Bronchial epithelial cell (primary cell): ENCODE data around the gene PSMD10. TPM values are rescaled to one million over a fixed set of nuclear protein-coding genes. Genes with fewer than 3 reads are reported as not detected.

Source experiments
- DNase-seq: peaks from one replicate; pipeline ENCODE4 v3.0.0-alpha.2; 2010; ENCODE audit warnings: low read depth
- FAIRE-seq: peaks from 2 replicates; lab custom pipeline; 2011; peaks lifted over from hg19 to GRCh38; lab: Jason Lieb, UNC
- H3K27me3 ChIP-seq: 2 replicates; pipeline ENCODE4 v1.5.1; 2011; ENCODE audit warnings: low read length; ENCODE audit not compliant: control insufficient read depth, insufficient read depth
- H3K36me3 ChIP-seq: 2 replicates; pipeline ENCODE4 v1.5.1; 2011; ENCODE audit warnings: low read length; ENCODE audit not compliant: control insufficient read depth, insufficient read depth
- H3K4me3 ChIP-seq: 2 replicates; pipeline ENCODE4 v1.5.1; 2011; ENCODE audit warnings: mild to moderate bottlenecking, low read depth, low read length, control low read depth
- total RNA-seq: library from RNA; depleted of rRNA; stranded (reverse); fragments of >200 nt; gene quantifications from 2 replicates; pipeline ENCODE4 v1.2.1, GENCODE V29; 2014
- TF ChIP-seq, protein P1 (sequence below): IDR thresholded peaks from 2 replicates; pipeline ENCODE4 v1.5.1; 2011; ENCODE audit warnings: mild to moderate bottlenecking, moderate library complexity, low read length, control low read depth, inconsistent platforms; ENCODE audit not compliant: insufficient read depth, severe bottlenecking

Gene PSMD10, protein sequence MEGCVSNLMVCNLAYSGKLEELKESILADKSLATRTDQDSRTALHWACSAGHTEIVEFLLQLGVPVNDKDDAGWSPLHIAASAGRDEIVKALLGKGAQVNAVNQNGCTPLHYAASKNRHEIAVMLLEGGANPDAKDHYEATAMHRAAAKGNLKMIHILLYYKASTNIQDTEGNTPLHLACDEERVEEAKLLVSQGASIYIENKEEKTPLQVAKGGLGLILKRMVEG
- 91.9 and 119 TPM in 2 replicates for total RNA-seq

DNA sequence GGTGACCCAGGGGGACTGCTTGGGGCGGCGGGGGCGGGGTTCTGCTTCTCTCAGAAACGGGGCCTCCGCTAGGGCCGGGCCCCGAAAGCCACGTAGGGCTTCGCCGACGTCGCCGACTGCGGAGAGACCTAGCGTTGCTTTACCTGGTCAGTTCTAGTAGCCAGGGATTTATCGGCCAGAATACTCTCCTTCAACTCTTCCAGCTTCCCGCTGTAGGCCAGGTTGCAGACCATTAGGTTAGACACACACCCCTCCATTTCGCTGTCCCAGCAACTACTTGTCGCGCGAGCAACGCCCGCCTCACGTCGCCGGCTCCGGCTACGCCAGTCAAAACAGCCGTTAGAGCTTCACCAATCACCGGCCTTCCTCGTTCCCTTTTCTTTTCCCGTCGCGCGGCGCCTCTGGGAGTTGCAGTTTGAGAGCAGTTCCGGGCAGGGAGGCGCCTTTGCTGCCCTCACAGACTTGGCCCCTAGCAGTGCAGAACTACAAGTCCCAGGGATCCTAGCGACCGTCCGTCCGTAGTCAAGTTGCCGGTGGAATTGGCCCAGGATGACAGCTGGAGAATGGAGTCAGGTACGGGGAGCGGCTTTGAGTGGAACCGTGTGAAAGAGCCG is at the start of gene PSMD10, which contains the start of gene ATG4A:
Gene PSMD10 (minus strand): TSS at position 279 of the 614 bp plus-strand sequence. CDS start 22 bp downstream, at position 257.
Gene ATG4A (plus strand): TSS at position 515 of the 614 bp plus-strand sequence. CDS start 49 bp downstream, at position 564.
- DNase-seq (peak; percentile 92), FAIRE-seq (no peak)
- no peaks in the 10 kb centered on the region for H3K36me3 ChIP-seq
- TF ChIP-seq, protein P1, sequence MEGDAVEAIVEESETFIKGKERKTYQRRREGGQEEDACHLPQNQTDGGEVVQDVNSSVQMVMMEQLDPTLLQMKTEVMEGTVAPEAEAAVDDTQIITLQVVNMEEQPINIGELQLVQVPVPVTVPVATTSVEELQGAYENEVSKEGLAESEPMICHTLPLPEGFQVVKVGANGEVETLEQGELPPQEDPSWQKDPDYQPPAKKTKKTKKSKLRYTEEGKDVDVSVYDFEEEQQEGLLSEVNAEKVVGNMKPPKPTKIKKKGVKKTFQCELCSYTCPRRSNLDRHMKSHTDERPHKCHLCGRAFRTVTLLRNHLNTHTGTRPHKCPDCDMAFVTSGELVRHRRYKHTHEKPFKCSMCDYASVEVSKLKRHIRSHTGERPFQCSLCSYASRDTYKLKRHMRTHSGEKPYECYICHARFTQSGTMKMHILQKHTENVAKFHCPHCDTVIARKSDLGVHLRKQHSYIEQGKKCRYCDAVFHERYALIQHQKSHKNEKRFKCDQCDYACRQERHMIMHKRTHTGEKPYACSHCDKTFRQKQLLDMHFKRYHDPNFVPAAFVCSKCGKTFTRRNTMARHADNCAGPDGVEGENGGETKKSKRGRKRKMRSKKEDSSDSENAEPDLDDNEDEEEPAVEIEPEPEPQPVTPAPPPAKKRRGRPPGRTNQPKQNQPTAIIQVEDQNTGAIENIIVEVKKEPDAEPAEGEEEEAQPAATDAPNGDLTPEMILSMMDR: no peak
- H3K27me3 ChIP-seq: no peaks in the 10 kb centered on the region
- H3K4me3 ChIP-seq: peak within 1 kb of the TSS; percentile 64

DNA sequence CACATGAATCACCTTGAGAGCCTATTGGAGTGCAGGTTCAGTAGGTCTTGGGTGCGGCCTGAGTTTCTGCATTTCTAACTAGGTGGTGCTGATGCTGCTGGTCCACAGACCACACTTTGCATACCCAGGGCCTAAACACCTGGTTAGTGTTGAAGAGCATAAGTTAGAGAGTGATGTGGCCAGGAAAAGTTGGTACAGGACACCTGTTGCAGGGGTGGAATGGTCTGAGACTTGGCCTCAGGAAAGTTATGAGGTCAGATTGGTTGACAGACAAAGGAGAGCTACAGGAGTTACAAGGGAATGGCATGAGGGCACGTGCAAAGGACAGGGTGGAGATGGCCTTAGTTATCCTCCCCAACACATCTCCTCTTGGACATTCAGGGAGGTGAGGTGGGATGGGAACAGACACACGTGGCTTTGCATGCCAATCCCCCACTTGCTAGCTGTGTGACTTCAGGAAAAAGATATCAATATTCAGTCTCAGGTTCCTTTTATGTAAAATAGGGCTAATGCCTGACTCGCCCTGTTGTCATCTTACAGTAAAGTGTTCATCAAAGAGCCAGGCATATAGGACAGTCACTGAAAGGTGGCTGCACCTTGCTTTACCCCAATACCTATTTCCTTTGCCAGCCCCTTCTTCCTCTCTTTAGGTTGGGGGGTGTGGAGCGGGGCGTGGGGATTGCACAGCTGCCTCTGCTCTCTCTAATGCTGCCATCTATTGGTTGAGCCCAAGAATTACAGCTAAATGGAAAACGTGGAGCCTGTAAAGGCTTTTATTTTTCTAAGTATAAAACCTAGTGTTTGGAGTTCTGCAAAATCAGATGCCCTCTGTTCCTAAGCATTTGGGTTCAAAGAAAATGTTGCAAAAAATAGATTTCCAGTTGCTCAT is 47.7 kb upstream of the PSMD10 start:
- DNase-seq: peak; percentile 5

DNA sequence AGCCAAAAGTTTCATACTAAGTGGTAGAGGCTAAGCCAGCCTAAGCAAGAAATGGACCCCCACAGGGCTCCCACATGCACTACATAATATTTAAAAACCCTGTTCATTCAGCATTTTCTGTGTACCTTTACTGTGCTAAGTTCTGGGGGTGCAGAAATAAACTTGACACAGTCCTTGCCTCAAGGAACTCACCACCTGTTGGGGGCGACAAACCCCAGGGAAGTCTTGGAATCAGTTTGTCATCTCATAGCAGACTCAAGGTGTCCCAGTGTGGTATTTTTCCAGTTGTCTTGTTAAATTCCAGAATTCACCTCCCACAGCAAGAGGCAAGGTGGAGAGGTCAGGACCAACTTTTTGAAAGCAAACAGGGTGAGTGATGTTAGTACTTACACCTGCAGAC is 43.4 kb upstream of the PSMD10 start:
- Histone ChIP-seq H3K4me3 (no peak overlapping the region), H3K27me3 (no peaks in the 10 kb centered on the region), H3K36me3 (peaks cover 1% of the 10 kb centered on the region)
- FAIRE-seq (no peak), DNase-seq (no peak)
- TF ChIP-seq, protein P1: no peak

More for the DNA sequence above, 47.7 kb upstream of the PSMD10 start:
- Histone ChIP-seq H3K27me3 (no peaks in the 10 kb centered on the region), H3K36me3 (peaks cover 1% of the 10 kb centered on the region), H3K4me3 (no peak overlapping the region)
- TF ChIP-seq, protein P1: peak; percentile 44
- no peak for FAIRE-seq

DNA sequence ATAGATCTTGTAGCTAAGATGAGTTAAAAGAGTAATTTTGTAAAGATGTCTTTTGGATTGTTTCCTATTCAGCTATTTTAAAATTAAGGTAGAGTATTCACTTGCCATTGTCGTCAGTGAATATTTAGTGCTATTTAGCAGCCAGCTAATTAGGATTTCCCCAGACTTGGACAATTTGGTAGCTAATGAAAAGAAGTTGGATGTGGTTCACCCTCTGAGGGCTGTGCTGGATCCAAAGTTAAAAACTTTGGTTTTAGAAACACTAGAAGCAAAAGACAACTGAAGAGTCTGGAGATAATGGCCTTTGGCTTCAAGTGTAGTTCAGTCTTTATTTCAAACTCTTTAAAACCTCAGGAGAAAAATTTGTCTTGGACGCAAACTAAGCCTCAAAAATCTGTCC is 41.5 kb upstream of the PSMD10 start:
- FAIRE-seq (no peak), DNase-seq (no peak)
- Histone ChIP-seq H3K4me3 (no peak overlapping the region), H3K36me3 (peaks cover 1% of the 10 kb centered on the region), H3K27me3 (no peaks in the 10 kb centered on the region)
- TF ChIP-seq, protein P1: no peak

DNA sequence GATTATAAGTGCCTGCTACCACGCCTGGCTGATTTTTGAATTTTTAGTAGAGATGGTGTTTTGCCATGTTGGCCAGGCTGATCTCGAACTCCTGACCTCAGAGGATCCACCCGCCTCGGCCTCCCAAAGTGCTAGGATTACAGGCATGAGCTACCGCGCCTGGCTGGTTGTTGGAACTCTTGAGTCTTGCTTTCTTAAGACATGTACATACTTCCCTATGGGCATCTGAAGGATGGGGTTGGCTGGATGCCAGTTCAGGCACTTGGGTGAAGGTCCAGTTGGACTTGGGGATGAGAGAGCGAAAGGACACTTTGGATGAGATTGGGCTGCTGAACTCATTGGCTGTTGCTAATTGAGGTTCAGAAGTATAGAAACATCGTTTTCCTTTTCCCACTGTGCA is 40.7 kb upstream of the PSMD10 start:
- peaks cover 1% of the 10 kb centered on the region for H3K36me3 ChIP-seq
- no peak overlapping the region for H3K4me3 ChIP-seq
- no peaks in the 10 kb centered on the region for H3K27me3 ChIP-seq
- TF ChIP-seq, protein P1: no peak
- DNase-seq (no peak), FAIRE-seq (no peak)
